GM19438 (cell line): ENCODE measurements around the gene RGL2.
"Not testable (repeated sequence)": the region's sequence is repeated elsewhere in the genome, so short reads cannot be mapped to it uniquely, and the experiment has no call there.

Experiments
- ATAC-seq: cut with Tn5 transposase; IDR thresholded peaks from one replicate; pipeline ENCODE4 v1.9.1; 2021; ENCODE audit warnings: low read depth; ENCODE audit not compliant: unreplicated experiment

RGL2 gene

GRCh38 chr6:33298773-33299236 is at the start of gene RGL2:
RGL2 (minus strand) TSS chr6:33298942; CDS start chr6:33298610, 332 bp downstream.
- no peak for ATAC-seq

GRCh38 chr6:33347816-33348215 is 49.1 kb upstream of the RGL2 start:
- no peak for ATAC-seq

GRCh38 chr6:33346972-33347371 is 48.2 kb upstream of the RGL2 start:
- ATAC-seq, result not testable (repeated sequence)

GRCh38 chr6:33344701-33345697 is 46.3 kb upstream of the RGL2 start:
- ATAC-seq, result no peak

- ATAC-seq, result no peak
Measured at GRCh38 chr6:33343953-33344611, 45.3 kb upstream of the RGL2 start.

- ATAC-seq, result not testable (repeated sequence)
Measured at GRCh38 chr6:33343606-33343952, 44.8 kb upstream of the RGL2 start.

- no peak for ATAC-seq
Measured at GRCh38 chr6:33339193-33339592, 40.5 kb upstream of the RGL2 start.

- no peak for ATAC-seq
Measured at GRCh38 chr6:33336495-33336894, 37.8 kb upstream of the RGL2 start.

- no peak for ATAC-seq
Measured at GRCh38 chr6:33335916-33336315, 37.2 kb upstream of the RGL2 start.

- no peak for ATAC-seq
Measured at GRCh38 chr6:33333666-33334065, 34.9 kb upstream of the RGL2 start.

GRCh38 chr6:33330736-33331135 is 32.0 kb upstream of the RGL2 start:
- no peak for ATAC-seq

GRCh38 chr6:33329058-33329457 is 30.3 kb upstream of the RGL2 start:
- no peak for ATAC-seq

- no peak for ATAC-seq
Measured at GRCh38 chr6:33324125-33324524, 25.4 kb upstream of the RGL2 start.

- ATAC-seq, result no peak
Measured at GRCh38 chr6:33323623-33323948, 24.8 kb upstream of the RGL2 start.

- no peak for ATAC-seq
Measured at GRCh38 chr6:33321227-33321626, 22.5 kb upstream of the RGL2 start.

- ATAC-seq, result no peak
Measured at GRCh38 chr6:33320315-33321181, 21.8 kb upstream of the RGL2 start.

GRCh38 chr6:33319939-33320314 is 21.2 kb upstream of the RGL2 start:
- no peak for ATAC-seq

GRCh38 chr6:33318426-33319073 is 19.8 kb upstream of the RGL2 start:
- ATAC-seq, result no peak

- peak; percentile 49 for ATAC-seq
Measured at GRCh38 chr6:33317669-33318425, 19.1 kb upstream of the RGL2 start, which contains the start of gene ZBTB22. ZBTB22 (minus strand) TSS chr6:33317744; CDS start chr6:33316916, 828 bp downstream.

GRCh38 chr6:33317419-33317668 is 18.6 kb upstream of the RGL2 start:
- no peak for ATAC-seq
